ENCODE measurements around the gene FHOD3. TPM values are rescaled to one million over a fixed set of nuclear protein-coding genes. Genes with fewer than 3 reads are reported as not detected.
"Not testable (repeated sequence)": the region's sequence is repeated elsewhere in the genome, so short reads cannot be mapped to it uniquely, and the experiment has no call there.

Gene FHOD3
- total RNA-seq, 2 donors from 2014 or later: 2.8 to 3.1 TPM

DNA sequence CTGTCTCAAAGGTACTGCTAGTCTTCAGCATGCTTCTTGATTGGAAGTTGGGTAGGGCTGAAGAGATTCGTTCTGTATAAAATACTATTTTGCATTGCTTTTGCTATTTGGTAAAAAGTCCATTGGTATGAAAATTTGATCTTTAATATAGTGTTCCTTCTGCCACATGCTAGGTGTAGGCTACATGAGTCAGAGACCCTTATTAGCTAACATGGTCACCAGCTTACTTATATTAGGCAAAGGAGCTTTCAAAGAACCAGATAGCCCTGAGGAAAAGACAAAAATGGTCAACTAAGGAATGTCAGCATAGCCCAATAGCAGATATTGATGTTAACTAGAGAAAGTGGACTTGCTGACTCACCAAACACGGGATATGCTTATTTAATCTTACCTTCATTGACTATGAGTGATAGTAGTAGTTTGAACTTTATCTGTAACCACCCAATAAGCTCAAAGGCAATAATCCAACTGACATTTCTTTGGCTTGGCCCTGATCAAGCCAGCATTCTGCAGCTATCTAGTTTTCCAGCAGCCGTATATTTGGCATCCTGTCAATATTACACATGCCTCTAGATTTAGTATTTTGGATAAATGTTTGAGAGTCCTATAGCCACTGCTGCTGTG is 421.3 kb downstream of the FHOD3 start:
- H3K36me3 Mint-ChIP-seq (ENCODE audit: low read depth): no peaks in the 10 kb centered on the region
- WGBS, 2 experiments (ENCODE audit: insufficient coverage in 1 of 2, insufficient read length in 1 of 2): 83 to 100% methylated on average over 1 to 3 of the region's 3 CpGs
- H3K27ac Mint-ChIP-seq: no peak overlapping the region
- no peak for TF ChIP-seq CTCF (conservative IDR thresholded peaks at IDR 0.05)
- no peaks in the 10 kb centered on the region for H3K9me3 Mint-ChIP-seq
- no peaks in the 10 kb centered on the region for H3K4me1 Mint-ChIP-seq
- no peaks in the 10 kb centered on the region for H3K27me3 ChIP-seq (ENCODE audit: control insufficient read depth, insufficient read depth, low read length, poor library complexity, severe bottlenecking)
- H3K27ac ChIP-seq (ENCODE audit: low read depth, low read length): no peak overlapping the region
- H3K4me3 ChIP-seq (ENCODE audit: low read length): no peak overlapping the region
- no peak for DNase-seq
- H3K36me3 ChIP-seq (ENCODE audit: control insufficient read depth, insufficient read depth, low read length): no peaks in the 10 kb centered on the region
- H3K9me3 ChIP-seq (ENCODE audit: control insufficient read depth, low read length): no peaks in the 10 kb centered on the region
- no peak overlapping the region for H3K9ac ChIP-seq (ENCODE audit: extremely low read depth, low read length, poor library complexity, severe bottlenecking)
- H3K27me3 Mint-ChIP-seq (ENCODE audit: insufficient read depth): no peaks in the 10 kb centered on the region
- no peaks in the 10 kb centered on the region for H3K4me1 ChIP-seq (ENCODE audit: control insufficient read depth, insufficient read depth, low read length)
- H3K4me3 Mint-ChIP-seq: no peak overlapping the region

- H3K27ac ChIP-seq (ENCODE audit: low read depth, low read length): no peak overlapping the region
These were observed 422.1 kb downstream of the FHOD3 start for GRCh38 chr18:36719630-36720029.

GRCh38 chr18:36721351-36721750 is 423.8 kb downstream of the FHOD3 start:
- not testable (repeated sequence) for H3K9me3 Mint-ChIP-seq; H3K4me1 Mint-ChIP-seq; H3K27ac ChIP-seq (ENCODE audit: low read depth, low read length); DNase-seq; H3K9me3 ChIP-seq (ENCODE audit: control insufficient read depth, low read length); H3K9ac ChIP-seq (ENCODE audit: extremely low read depth, low read length, poor library complexity, severe bottlenecking); H3K27me3 Mint-ChIP-seq (ENCODE audit: insufficient read depth); H3K36me3 ChIP-seq (ENCODE audit: control insufficient read depth, insufficient read depth, low read length); H3K27ac Mint-ChIP-seq; H3K4me3 ChIP-seq (ENCODE audit: low read length); H3K36me3 Mint-ChIP-seq (ENCODE audit: low read depth); H3K4me1 ChIP-seq (ENCODE audit: control insufficient read depth, insufficient read depth, low read length); H3K4me3 Mint-ChIP-seq; H3K27me3 ChIP-seq (ENCODE audit: control insufficient read depth, insufficient read depth, low read length, poor library complexity, severe bottlenecking)
- WGBS, 2 experiments (ENCODE audit: insufficient coverage in 1 of 2, insufficient read length in 1 of 2): 93% methylated on average over 1 of the region's 1 CpG; no CpG with 5 or more reads in 1 of the 2 experiments

More at GRCh38 chr18:36719630-36720029, 422.1 kb downstream of the FHOD3 start:
- Mint-ChIP-seq H3K27ac (no peak overlapping the region), H3K9me3 (no peaks in the 10 kb centered on the region), H3K36me3 (ENCODE audit: low read depth) (no peaks in the 10 kb centered on the region), H3K4me3 (no peak overlapping the region), H3K27me3 (ENCODE audit: insufficient read depth) (no peaks in the 10 kb centered on the region), H3K4me1 (no peaks in the 10 kb centered on the region)
- DNase-seq: peak; percentile 40
- Histone ChIP-seq H3K27me3 (ENCODE audit: control insufficient read depth, insufficient read depth, low read length, poor library complexity, severe bottlenecking) (no peaks in the 10 kb centered on the region), H3K4me1 (ENCODE audit: control insufficient read depth, insufficient read depth, low read length) (no peaks in the 10 kb centered on the region), H3K36me3 (ENCODE audit: control insufficient read depth, insufficient read depth, low read length) (no peaks in the 10 kb centered on the region), H3K9me3 (ENCODE audit: control insufficient read depth, low read length) (no peaks in the 10 kb centered on the region), H3K9ac (ENCODE audit: extremely low read depth, low read length, poor library complexity, severe bottlenecking) (no peak overlapping the region), H3K4me3 (ENCODE audit: low read length) (no peak overlapping the region)
- 89 to 92% methylated on average over 2 of the region's 2 CpGs for WGBS, 2 experiments (ENCODE audit: insufficient coverage in 1 of 2, insufficient read length in 1 of 2)
- TF ChIP-seq CTCF (conservative IDR thresholded peaks at IDR 0.05): no peak

DNA sequence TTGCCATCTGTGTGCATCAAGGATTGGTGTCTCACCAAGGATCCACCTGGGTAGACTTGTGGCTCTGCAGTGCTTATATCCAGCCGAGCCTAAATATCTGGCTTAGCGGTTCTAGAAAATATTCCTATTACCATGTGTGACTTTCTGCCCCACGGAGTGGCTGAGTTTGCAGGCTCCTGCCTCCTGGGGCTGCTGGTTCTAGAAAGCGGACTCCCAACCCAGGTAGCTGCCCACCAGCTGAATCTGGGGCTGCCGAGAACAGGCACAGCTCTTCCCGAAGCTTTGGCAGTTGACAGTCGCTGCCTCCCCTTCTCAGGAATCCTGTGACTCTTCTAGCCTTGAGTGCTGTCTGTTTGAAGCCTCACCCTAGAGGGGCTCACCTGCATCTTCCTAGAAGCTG is 426.7 kb downstream of the FHOD3 start:
- no peak overlapping the region for H3K27ac Mint-ChIP-seq
- no peak for TF ChIP-seq CTCF (conservative IDR thresholded peaks at IDR 0.05)
- no peak overlapping the region for H3K9ac ChIP-seq (ENCODE audit: extremely low read depth, low read length, poor library complexity, severe bottlenecking)
- H3K4me3 ChIP-seq (ENCODE audit: low read length): no peak overlapping the region
- no peaks in the 10 kb centered on the region for H3K36me3 ChIP-seq (ENCODE audit: control insufficient read depth, insufficient read depth, low read length)
- H3K27me3 ChIP-seq (ENCODE audit: control insufficient read depth, insufficient read depth, low read length, poor library complexity, severe bottlenecking): no peaks in the 10 kb centered on the region
- H3K4me1 Mint-ChIP-seq: no peaks in the 10 kb centered on the region
- no peaks in the 10 kb centered on the region for H3K4me1 ChIP-seq (ENCODE audit: control insufficient read depth, insufficient read depth, low read length)
- no peaks in the 10 kb centered on the region for H3K36me3 Mint-ChIP-seq (ENCODE audit: low read depth)
- no peak overlapping the region for H3K27ac ChIP-seq (ENCODE audit: low read depth, low read length)
- H3K9me3 Mint-ChIP-seq: no peaks in the 10 kb centered on the region
- WGBS, 2 experiments (ENCODE audit: insufficient coverage in 1 of 2, insufficient read length in 1 of 2): 89 to 97% methylated on average over 6 to 7 of the region's 7 CpGs
- H3K9me3 ChIP-seq (ENCODE audit: control insufficient read depth, low read length): no peaks in the 10 kb centered on the region
- H3K27me3 Mint-ChIP-seq (ENCODE audit: insufficient read depth): peaks cover 4% of the 10 kb centered on the region
- DNase-seq: peak; percentile 40
- H3K4me3 Mint-ChIP-seq: no peak overlapping the region
